Osteocyte (in vitro differentiated cells): ENCODE measurements around the gene CETP. TPM values are rescaled to one million over a fixed set of nuclear protein-coding genes. Genes with fewer than 3 reads are reported as not detected.

Experiments used
- DNase-seq: peaks from one replicate; pipeline ENCODE4 v3.0.0; 2021; ENCODE audit warnings: mixed read lengths; ENCODE audit not compliant: unreplicated experiment; ENCODE audit errors: extremely low spot score
- H3K27ac Mint-ChIP-seq: one replicate; pipeline ENCODE4 v1.8.0; 2021; ENCODE audit warnings: mild to moderate bottlenecking, mixed read lengths; ENCODE audit not compliant: unreplicated experiment
- H3K27me3 Mint-ChIP-seq: one replicate; pipeline ENCODE4 v1.8.0; 2021; ENCODE audit warnings: mixed read lengths; ENCODE audit not compliant: unreplicated experiment
- H3K36me3 Mint-ChIP-seq: one replicate; pipeline ENCODE4 v1.8.0; 2021; ENCODE audit warnings: mixed read lengths; ENCODE audit not compliant: unreplicated experiment
- H3K4me1 Mint-ChIP-seq: one replicate; pipeline ENCODE4 v1.8.0; 2021; ENCODE audit warnings: mixed read lengths; ENCODE audit not compliant: unreplicated experiment
- H3K4me3 Mint-ChIP-seq: one replicate; pipeline ENCODE4 v1.8.0; 2021; ENCODE audit warnings: mild to moderate bottlenecking, moderate library complexity, mixed read lengths; ENCODE audit not compliant: unreplicated experiment
- H3K9me3 Mint-ChIP-seq: one replicate; pipeline ENCODE4 v1.8.0; 2021; ENCODE audit warnings: mixed read lengths; ENCODE audit not compliant: unreplicated experiment
- CTCF ChIP-seq: fragments of 200-600 bp; sonication (generic); IDR thresholded peaks from 2 replicates; pipeline ENCODE4 v1.5.0; 2021; ENCODE audit warnings: antibody characterized with exemption, mild to moderate bottlenecking, moderate library complexity
- total RNA-seq: library from RNA; stranded (reverse); gene quantifications from 2 replicates; pipeline ENCODE4 v1.2.1, GENCODE V29; 2021

Gene CETP
- total RNA-seq, 1 donor from 2014 or later, result not detected

DNA sequence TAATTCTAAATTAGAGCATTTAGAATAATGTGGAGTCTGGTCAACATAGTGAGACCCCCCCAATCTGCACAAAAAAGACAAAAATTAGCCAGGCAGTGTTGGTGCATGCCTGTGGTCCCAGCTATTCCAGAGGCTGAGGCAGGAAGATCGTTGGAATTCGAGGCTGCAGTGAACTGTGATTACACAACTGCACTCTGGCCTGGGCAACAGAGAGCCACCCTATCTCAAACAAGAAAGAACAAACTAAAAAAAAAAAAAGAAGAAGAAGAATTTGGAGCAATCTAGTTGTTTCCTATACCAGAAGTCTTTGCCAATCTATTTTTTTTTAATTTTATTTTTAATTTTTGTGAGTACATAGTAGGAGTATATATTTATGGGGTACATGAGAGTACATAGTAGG lies 6.0 kb downstream of the CETP start:
- no peak for DNase-seq
- no peak for TF ChIP-seq CTCF
- H3K27me3 Mint-ChIP-seq, result peaks cover 7% of the 10 kb centered on the region
- H3K4me3 Mint-ChIP-seq, result no peak overlapping the region
- no peaks in the 10 kb centered on the region for H3K9me3 Mint-ChIP-seq
- H3K36me3 Mint-ChIP-seq, result no peaks in the 10 kb centered on the region
- H3K27ac Mint-ChIP-seq, result no peak overlapping the region
- H3K4me1 Mint-ChIP-seq, result peaks cover 4% of the 10 kb centered on the region

- H3K36me3 Mint-ChIP-seq, result no peaks in the 10 kb centered on the region
- no peak for DNase-seq
- no peak overlapping the region for H3K4me3 Mint-ChIP-seq
- no peak for TF ChIP-seq CTCF
- H3K4me1 Mint-ChIP-seq, result peaks cover 4% of the 10 kb centered on the region
- no peak overlapping the region for H3K27ac Mint-ChIP-seq
- peaks cover 7% of the 10 kb centered on the region for H3K27me3 Mint-ChIP-seq
- H3K9me3 Mint-ChIP-seq, result no peaks in the 10 kb centered on the region
Measured at GRCh38 chr16:56969769-56970168, 8.0 kb downstream of the CETP start.

DNA sequence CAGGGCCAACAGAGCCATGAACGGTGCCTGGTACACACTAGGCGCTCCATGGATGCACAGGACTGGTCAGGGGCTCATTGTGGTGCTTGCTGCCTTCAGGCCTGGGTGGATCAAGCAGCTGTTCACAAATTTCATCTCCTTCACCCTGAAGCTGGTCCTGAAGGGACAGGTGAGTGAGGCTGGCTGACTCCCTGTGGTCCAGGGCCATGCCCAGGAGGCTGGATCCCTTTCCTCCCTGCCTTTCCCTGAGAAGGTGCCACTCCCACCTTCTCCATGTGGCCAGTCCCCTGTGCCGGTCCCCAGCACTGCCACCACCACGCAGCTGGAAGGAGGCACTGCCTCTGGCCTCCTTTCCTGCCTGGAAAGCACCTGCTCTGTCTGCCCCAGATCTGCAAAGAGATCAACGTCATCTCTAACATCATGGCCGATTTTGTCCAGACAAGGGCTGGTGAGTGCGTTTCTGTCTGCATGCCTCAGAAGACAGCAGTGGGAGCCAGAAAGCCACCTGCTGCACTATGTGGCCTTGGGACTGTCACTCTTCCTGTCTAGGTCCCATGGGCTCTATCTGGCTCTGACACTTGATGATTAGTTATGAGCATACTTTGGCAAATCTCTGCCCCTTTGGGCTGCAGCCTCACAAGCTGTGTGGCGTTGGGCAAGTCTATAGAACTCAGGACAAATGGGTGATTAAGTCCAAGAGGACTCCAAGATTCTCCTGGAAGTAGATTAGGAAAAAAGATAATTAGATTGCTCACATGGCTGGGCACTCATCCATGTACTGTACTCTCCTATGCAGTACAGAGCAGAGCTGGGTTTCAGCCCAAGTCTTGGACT lies 9.4 kb downstream of the CETP start:
- Mint-ChIP-seq H3K27ac (no peak overlapping the region), H3K4me3 (no peak overlapping the region), H3K27me3 (peaks cover 7% of the 10 kb centered on the region), H3K9me3 (no peaks in the 10 kb centered on the region), H3K36me3 (no peaks in the 10 kb centered on the region), H3K4me1 (peaks cover 4% of the 10 kb centered on the region)
- TF ChIP-seq CTCF, result no peak
- no peak for DNase-seq

- peaks cover 7% of the 10 kb centered on the region for H3K27me3 Mint-ChIP-seq
- no peak overlapping the region for H3K4me3 Mint-ChIP-seq
- no peak for DNase-seq
- TF ChIP-seq CTCF, result no peak
- H3K36me3 Mint-ChIP-seq, result no peaks in the 10 kb centered on the region
- H3K27ac Mint-ChIP-seq, result no peak overlapping the region
- peaks cover 4% of the 10 kb centered on the region for H3K4me1 Mint-ChIP-seq
- H3K9me3 Mint-ChIP-seq, result no peaks in the 10 kb centered on the region
Measured at GRCh38 chr16:56971768-56972043, 10.0 kb downstream of the CETP start.

- H3K4me3 Mint-ChIP-seq, result no peak overlapping the region
- no peaks in the 10 kb centered on the region for H3K36me3 Mint-ChIP-seq
- peaks cover 4% of the 10 kb centered on the region for H3K4me1 Mint-ChIP-seq
- TF ChIP-seq CTCF, result no peak
- H3K27me3 Mint-ChIP-seq, result peaks cover 7% of the 10 kb centered on the region
- H3K9me3 Mint-ChIP-seq, result no peaks in the 10 kb centered on the region
- no peak overlapping the region for H3K27ac Mint-ChIP-seq
- no peak for DNase-seq
Measured at GRCh38 chr16:56972403-56973293, 10.9 kb downstream of the CETP start.
